NCI-H774 (cell line): ENCODE measurements around the gene PAPPA2.

Experiments
- DNase-seq: peaks from one replicate; lab custom pipeline; 2025; lab: John Stamatoyannopoulos, UW

Gene PAPPA2

GRCh38 chr1:176811511-176812288, 348.7 kb downstream of the PAPPA2 start:
- DNase-seq, result no peak

DNA sequence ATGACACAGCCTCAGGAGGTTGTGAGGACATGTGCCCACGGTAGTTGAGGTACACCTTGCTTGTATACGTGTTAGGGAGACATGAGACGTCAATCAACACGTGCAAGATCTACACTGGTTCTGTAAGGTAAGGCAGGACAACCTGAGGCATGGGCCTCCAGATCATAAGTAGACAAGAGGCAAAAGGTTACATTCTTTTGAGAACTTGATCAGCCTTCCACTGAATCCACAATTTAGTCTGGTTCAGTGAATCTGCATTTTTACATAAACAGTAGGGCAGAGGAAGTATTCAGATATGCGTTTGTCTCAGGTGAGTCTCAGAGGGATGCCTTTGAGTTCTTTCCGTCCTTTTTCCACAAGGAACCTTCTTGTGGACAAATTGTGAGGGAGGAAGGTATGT, 352.6 kb downstream of the PAPPA2 start:
- DNase-seq, result no peak

DNA sequence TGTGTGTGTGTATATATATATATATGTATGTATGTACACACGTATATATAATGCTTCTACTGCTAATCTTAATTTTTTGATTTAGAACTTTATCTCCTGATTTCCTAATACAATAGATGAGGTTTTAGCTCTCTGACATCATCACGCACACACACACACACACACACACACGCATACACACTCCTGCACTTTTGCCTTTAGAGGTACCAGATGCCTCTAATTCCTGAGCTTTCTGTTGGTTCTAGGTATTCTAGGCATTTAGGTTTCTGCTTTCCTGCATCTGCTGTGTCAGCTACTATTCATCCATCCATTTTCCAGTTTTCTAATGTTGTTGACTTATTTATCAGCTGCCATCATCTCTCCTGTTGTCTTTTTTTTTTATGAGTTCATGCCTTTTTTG, 353.3 kb downstream of the PAPPA2 start:
- DNase-seq, result no peak

- no peak for DNase-seq
These were observed 357.5 kb downstream of the PAPPA2 start for GRCh38 chr1:176820391-176821031.

GRCh38 chr1:176826265-176826664, 363.3 kb downstream of the PAPPA2 start:
- DNase-seq, result peak; percentile 48

DNA sequence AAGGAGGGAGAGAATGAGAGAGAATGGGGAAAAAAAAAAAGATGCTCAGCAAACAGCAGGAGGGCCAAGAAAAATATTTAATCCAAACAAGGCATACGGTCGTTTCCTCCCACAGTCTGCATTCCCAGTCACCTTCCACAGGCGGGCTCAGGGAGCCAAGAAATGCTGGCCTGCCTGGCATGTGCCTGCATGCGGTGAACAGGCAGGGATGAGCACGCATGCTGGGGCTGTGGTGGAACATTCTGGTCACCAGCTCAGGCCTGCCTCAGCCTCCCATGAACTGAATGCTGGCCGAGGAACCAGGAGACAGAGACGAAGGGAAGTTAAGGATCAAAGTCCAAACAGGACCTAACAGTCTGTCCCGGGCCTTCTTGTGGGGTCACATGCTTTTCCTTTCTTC, 366.3 kb downstream of the PAPPA2 start:
- no peak for DNase-seq

GRCh38 chr1:176831150-176831549, 368.2 kb downstream of the PAPPA2 start:
- DNase-seq, result no peak

DNA sequence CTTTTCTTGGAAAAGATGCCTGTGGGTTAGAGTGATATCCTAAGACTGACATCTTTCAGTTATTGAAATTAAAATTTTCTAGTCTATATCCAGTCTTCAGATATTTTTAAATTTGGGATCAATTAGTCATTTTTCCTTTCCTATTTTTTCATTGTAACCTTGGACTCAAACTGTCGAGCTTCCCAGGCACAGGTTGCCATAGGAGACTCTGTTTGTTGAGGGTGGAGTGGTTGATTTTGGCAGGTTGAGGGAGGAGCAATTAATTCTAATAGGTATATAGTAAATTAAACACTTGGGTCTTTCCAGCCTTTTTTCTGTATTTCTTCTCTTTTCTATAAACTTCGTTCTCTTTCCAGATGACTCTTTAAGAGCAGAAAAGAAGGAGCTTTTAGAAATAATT, 374.7 kb downstream of the PAPPA2 start:
- peak; percentile 62 for DNase-seq

- no peak for DNase-seq
These were observed 375.5 kb downstream of the PAPPA2 start for GRCh38 chr1:176838276-176838995.

GRCh38 chr1:176839216-176839615, 376.2 kb downstream of the PAPPA2 start:
- DNase-seq, result no peak

DNA sequence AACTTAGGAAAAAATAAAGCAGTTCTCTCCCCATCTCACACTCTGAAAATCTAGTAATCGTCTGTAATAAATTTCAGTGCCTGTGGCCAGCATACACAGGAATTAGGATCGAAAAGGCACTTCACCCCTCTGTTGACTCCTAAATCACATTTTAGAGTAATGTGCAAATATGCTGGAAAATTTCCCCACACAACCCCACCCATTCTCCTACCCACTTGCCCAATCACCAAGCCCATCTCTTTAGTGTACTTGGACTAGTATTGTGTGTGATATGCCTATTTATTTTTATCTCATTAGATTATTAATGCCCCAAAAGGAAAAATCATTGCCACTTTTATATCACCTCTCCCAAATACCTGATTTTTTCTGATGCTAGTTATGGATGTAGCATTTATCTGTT, 378.3 kb downstream of the PAPPA2 start:
- no peak for DNase-seq

- peak; percentile 59 for DNase-seq
These were observed 380.6 kb downstream of the PAPPA2 start for GRCh38 chr1:176843352-176844297.

GRCh38 chr1:176847052-176847451, 384.1 kb downstream of the PAPPA2 start:
- no peak for DNase-seq

- no peak for DNase-seq
These were observed 386.3 kb downstream of the PAPPA2 start for GRCh38 chr1:176849281-176849680.

GRCh38 chr1:176850871-176851270, 387.9 kb downstream of the PAPPA2 start:
- no peak for DNase-seq

- no peak for DNase-seq
These were observed 389.1 kb downstream of the PAPPA2 start for GRCh38 chr1:176852124-176852523.

DNA sequence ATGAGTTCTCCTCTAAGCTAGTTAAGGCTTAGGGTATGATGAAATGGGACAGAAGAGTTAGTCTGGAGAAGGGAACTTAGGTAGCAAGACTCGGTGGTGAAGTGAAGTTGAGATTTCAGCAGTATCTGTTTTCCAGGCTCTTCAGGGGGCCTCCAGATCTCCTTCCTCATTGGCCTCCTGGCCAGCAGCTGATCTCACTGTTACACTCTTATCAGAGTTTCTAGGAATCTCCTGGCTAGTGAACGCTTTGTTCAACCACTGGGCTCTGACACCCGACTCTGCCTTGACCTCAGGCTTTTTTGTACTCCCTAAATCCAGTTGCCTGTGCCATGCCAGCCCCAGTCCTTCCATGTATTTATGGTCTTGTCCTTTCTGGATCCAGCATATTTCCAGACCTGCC, 390.5 kb downstream of the PAPPA2 start:
- no peak for DNase-seq

DNA sequence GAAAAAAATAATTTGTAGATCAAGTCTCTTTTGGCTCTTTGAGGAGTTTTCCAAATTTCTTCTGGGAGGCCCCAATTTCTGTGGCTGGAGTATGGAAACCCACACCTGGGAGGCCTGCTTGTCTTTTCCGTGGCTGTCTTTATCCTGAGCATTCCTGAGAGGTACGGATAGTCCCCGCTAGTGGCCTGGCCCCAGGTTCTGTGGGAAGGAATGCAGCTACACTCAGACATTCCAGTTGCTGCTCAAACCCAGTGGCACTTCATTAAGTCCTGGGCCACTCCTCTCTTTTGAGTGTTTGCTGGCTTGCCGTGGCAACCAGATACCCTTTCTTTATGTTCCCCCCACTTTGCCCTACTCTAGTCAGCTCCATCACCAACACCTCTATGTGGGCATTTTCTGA, 391.1 kb downstream of the PAPPA2 start:
- DNase-seq, result no peak

DNA sequence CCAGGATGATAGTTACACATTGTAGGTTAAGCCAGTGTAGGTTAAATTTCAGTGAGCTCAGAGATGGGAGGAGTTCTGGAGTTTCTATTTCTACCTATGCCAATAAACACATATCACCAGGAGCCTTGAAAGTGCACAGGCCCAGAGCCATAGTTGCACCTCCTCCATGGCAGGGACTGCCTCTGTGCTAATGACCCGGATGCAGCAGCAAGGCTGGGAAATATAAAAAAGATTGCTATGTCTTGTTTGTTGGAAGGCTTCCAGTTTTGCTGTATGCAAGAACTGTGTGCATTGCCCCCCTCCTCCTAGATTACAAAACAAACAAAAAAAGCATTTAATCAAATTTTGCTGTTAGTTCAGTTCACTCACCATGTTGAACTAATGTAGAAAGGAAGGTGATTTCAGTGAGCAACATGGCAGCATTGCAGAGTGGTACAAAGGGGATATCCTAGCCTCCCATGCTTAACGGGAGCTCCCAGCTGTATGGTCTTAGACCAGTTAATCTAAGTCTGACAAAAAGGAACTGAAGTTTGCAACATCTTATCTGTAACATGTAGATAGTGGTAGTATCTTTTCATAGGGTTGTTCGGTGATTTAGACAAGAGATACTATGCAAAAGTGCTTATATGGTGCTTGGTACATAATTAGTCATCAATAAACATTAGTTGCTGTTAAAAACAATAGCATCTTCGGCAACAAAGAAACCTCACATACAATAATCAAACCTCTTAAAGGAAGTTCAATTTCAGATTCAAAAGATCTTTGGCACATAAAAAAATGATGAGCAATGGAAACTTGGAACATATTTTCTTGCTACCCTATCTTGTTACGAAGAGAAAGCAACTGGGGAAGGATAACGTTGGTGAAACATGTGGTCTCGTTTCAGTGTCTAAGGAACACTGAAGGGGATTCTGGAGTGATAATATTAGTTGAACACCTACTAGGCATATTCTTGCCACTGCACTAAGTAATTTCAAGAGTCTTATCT, 392.1 kb downstream of the PAPPA2 start:
- DNase-seq, result peak; percentile 71

GRCh38 chr1:176857632-176858031, 394.7 kb downstream of the PAPPA2 start:
- DNase-seq, result no peak
